IMR-90 (cell line): ENCODE measurements around the gene PARL.

Experiments
- BHLHE40 ChIP-seq: fragments of 150-350 bp; IDR thresholded peaks from 2 replicates; pipeline ENCODE4 v1.6.1; 2016; ENCODE audit warnings: mild to moderate bottlenecking, low read depth, low read length
- CEBPB ChIP-seq: IDR thresholded peaks from 2 replicates; pipeline ENCODE4 v1.6.1; 2012; ENCODE audit warnings: low read depth, low read length, improper control_type of control experiment
- CHD1 ChIP-seq: IDR thresholded peaks from 2 replicates; pipeline ENCODE4 v1.6.1; 2012; ENCODE audit warnings: low read depth, low read length, improper control_type of control experiment
- FOS ChIP-seq: fragments of 150-350 bp; IDR thresholded peaks from 2 replicates; pipeline ENCODE4 v1.6.1; 2016; ENCODE audit warnings: low read depth, low read length
- MAZ ChIP-seq: IDR thresholded peaks from 2 replicates; pipeline ENCODE4 v1.6.1; 2012; ENCODE audit warnings: low read depth, mild to moderate bottlenecking, low read length, improper control_type of control experiment, moderate library complexity, borderline replicate concordance
- MXI1 ChIP-seq: IDR thresholded peaks from 2 replicates; pipeline ENCODE4 v1.6.1; 2012; ENCODE audit warnings: low read depth, mild to moderate bottlenecking, low read length, moderate library complexity, borderline replicate concordance
- NFE2L2 ChIP-seq: fragments of 150-350 bp; IDR thresholded peaks from 2 replicates; pipeline ENCODE4 v1.6.1; 2016; ENCODE audit warnings: low read depth, mild to moderate bottlenecking, low read length
- POLR2A ChIP-seq: IDR thresholded peaks from 2 replicates; pipeline ENCODE4 v1.6.1; 2012; ENCODE audit warnings: mild to moderate bottlenecking, low read depth, low read length
- RAD21 ChIP-seq: IDR thresholded peaks from 2 replicates; pipeline ENCODE4 v1.6.1; 2012; ENCODE audit warnings: low read length, improper control_type of control experiment
- RCOR1 ChIP-seq: IDR thresholded peaks from 2 replicates; pipeline ENCODE4 v1.6.1; 2012; ENCODE audit warnings: mild to moderate bottlenecking, low read length, improper control_type of control experiment; ENCODE audit not compliant: insufficient replicate concordance
- RFX5 ChIP-seq: IDR thresholded peaks from 2 replicates; pipeline ENCODE4 v1.8.0; 2012; ENCODE audit warnings: low read depth, mild to moderate bottlenecking, low read length, moderate library complexity
- TF ChIP-seq, protein P1 (sequence below): conservative IDR thresholded peaks from 2 replicates; pipeline ENCODE4 v1.5.1; 2012; ENCODE audit warnings: mild to moderate bottlenecking, low read depth, low read length, improper control_type of control experiment
- TF ChIP-seq, protein P2 (sequence below): fragments of 150-350 bp; IDR thresholded peaks from 2 replicates; pipeline ENCODE4 v1.6.1; 2017; ENCODE audit warnings: mild to moderate bottlenecking, antibody characterized with exemption, low read length, low read depth
- TF ChIP-seq, protein P3 (sequence below): fragments of 150-350 bp; IDR thresholded peaks from 2 replicates; pipeline ENCODE4 v1.6.1; 2016; ENCODE audit warnings: low read depth, mild to moderate bottlenecking, low read length, moderate library complexity, borderline replicate concordance

DNA sequence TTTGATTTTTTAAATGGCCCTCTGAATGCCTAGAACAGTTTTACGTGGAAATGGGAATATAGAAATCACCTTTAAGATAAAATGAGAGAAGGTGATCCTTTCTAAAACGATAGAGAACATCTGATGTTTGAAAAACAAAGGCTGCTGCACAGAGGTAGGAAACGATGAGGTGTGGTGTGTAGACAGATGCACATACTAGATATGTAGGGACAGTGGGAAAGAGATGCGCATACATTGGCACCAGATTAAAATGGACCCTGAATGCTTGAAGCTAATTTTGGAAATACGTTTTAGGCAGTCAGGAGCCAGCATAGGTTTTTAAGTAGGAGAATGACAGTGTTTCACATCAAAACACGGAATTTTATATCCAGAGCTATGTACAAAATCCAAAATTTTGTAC is 88.3 kb downstream of the PARL start:
- TF ChIP-seq RAD21: no peak
- TF ChIP-seq MXI1: no peak
- TF ChIP-seq, protein P1, sequence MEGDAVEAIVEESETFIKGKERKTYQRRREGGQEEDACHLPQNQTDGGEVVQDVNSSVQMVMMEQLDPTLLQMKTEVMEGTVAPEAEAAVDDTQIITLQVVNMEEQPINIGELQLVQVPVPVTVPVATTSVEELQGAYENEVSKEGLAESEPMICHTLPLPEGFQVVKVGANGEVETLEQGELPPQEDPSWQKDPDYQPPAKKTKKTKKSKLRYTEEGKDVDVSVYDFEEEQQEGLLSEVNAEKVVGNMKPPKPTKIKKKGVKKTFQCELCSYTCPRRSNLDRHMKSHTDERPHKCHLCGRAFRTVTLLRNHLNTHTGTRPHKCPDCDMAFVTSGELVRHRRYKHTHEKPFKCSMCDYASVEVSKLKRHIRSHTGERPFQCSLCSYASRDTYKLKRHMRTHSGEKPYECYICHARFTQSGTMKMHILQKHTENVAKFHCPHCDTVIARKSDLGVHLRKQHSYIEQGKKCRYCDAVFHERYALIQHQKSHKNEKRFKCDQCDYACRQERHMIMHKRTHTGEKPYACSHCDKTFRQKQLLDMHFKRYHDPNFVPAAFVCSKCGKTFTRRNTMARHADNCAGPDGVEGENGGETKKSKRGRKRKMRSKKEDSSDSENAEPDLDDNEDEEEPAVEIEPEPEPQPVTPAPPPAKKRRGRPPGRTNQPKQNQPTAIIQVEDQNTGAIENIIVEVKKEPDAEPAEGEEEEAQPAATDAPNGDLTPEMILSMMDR: no peak
- TF ChIP-seq, protein P2, sequence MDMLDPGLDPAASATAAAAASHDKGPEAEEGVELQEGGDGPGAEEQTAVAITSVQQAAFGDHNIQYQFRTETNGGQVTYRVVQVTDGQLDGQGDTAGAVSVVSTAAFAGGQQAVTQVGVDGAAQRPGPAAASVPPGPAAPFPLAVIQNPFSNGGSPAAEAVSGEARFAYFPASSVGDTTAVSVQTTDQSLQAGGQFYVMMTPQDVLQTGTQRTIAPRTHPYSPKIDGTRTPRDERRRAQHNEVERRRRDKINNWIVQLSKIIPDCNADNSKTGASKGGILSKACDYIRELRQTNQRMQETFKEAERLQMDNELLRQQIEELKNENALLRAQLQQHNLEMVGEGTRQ: no peak
- TF ChIP-seq POLR2A: no peak
- no peak for TF ChIP-seq RFX5
- TF ChIP-seq CEBPB: no peak
- no peak for TF ChIP-seq MAZ
- no peak for TF ChIP-seq CHD1
- TF ChIP-seq RCOR1: no peak
- no peak for TF ChIP-seq FOS
- TF ChIP-seq, protein P3, sequence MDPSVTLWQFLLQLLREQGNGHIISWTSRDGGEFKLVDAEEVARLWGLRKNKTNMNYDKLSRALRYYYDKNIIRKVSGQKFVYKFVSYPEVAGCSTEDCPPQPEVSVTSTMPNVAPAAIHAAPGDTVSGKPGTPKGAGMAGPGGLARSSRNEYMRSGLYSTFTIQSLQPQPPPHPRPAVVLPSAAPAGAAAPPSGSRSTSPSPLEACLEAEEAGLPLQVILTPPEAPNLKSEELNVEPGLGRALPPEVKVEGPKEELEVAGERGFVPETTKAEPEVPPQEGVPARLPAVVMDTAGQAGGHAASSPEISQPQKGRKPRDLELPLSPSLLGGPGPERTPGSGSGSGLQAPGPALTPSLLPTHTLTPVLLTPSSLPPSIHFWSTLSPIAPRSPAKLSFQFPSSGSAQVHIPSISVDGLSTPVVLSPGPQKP: no peak
- TF ChIP-seq BHLHE40: no peak
- no peak for TF ChIP-seq NFE2L2
